ENCODE data around the gene FAM25G.

The FAM25G gene

GRCh38 chr10:47445720-47446119, 45.8 kb downstream of the FAM25G start:
- no peak for DNase-seq

- no peak for DNase-seq
Measured at GRCh38 chr10:47444047-47444446, 47.5 kb downstream of the FAM25G start.

GRCh38 chr10:47443145-47443544, 48.4 kb downstream of the FAM25G start:
- DNase-seq: no peak

GRCh38 chr10:47442351-47442750, 49.1 kb downstream of the FAM25G start:
- DNase-seq: no peak

GRCh38 chr10:47441938-47442337, 49.6 kb downstream of the FAM25G start:
- DNase-seq: no peak

GRCh38 chr10:47440207-47440606, 51.3 kb downstream of the FAM25G start:
- DNase-seq: no peak

GRCh38 chr10:47438857-47439474, 52.5 kb downstream of the FAM25G start:
- no peak for DNase-seq
